Esophagus muscularis mucosa (tissue), 4 donors: Measurements from ENCODE around the gene OSBPL2. TPM values are rescaled to one million over a fixed set of nuclear protein-coding genes. Genes with fewer than 3 reads are reported as not detected.

Experiments
- DNase-seq: peaks from one replicate; pipeline ENCODE4 v3.0.0-alpha.2; 2017; ENCODE audit errors: extremely low spot score
- H3K27ac ChIP-seq, 4 donors: fragments of 200-600 bp; sonication (generic); replicated peaks in 1 of 4; 1 replicate in 3 of 4; 2 replicates in 1 of 4; pipeline ENCODE4 v1.5.1; 2016 to 2019; ENCODE audit warnings: mild to moderate bottlenecking in 1 of 4
- H3K27me3 ChIP-seq, 4 donors: fragments of 200-600 bp; sonication (generic); one replicate each; pipeline versions ENCODE4 v1.5.1 to v1.6.0; 2016 to 2019
- H3K36me3 ChIP-seq, 4 donors: fragments of 200-600 bp; sonication (generic); one replicate each; pipeline ENCODE4 v1.5.1; 2016 to 2019
- H3K4me1 ChIP-seq, 4 donors: fragments of 200-600 bp; sonication (generic); one replicate each; pipeline ENCODE4 v1.5.1; 2016 to 2019
- H3K4me3 ChIP-seq, 4 donors: fragments of 200-600 bp; sonication (generic); 1 replicate in 2 of 4; 2 replicates in 2 of 4; pipeline ENCODE4 v1.5.1; 2016 to 2019; ENCODE audit warnings: mild to moderate bottlenecking in 4 of 4, moderate library complexity in 1 of 4
- H3K9me3 ChIP-seq, 4 donors: fragments of 200-600 bp; sonication (generic); 1 replicate in 3 of 4; 2 replicates in 1 of 4; pipeline ENCODE4 v1.5.1; 2016 to 2019
- EP300 ChIP-seq: sonication (generic); formaldehyde crosslinking; IDR thresholded peaks from one replicate; pipeline ENCODE4 v1.6.1; 2017; ENCODE audit warnings: antibody characterized with exemption
- POLR2A ChIP-seq: fragments of 450-650 bp; IDR thresholded peaks from one replicate; pipeline ENCODE4 v1.6.1; 2017; ENCODE audit warnings: antibody characterized with exemption, moderate library complexity, mild to moderate bottlenecking, low read depth
- POLR2AphosphoS5 ChIP-seq, 2 donors: sonication (generic); formaldehyde crosslinking; IDR thresholded peaks; one replicate each; pipeline ENCODE4 v1.6.1; 2017; ENCODE audit warnings: antibody characterized with exemption in 2 of 2
- WGBS: methylation state at CpG from one replicate; pipeline ENCODE4 v1.1.5; 2018; 5-methylcytosine and 5-hydroxymethylcytosine counted together
- intact Hi-C: fragments of 100-400 bp; cut with DNase I; formaldehyde crosslinking; loops from one replicate; pipeline ENCODE4 v1.15.1; 2023
- total RNA-seq, 4 donors: library from RNA; depleted of rRNA; stranded (reverse); fragments of >200 nt; gene quantifications; one replicate each; pipeline versions ENCODE4 v1.1.0 to v1.2.1, GENCODE V29; 2016
- TF ChIP-seq, protein P1 (sequence below), 3 experiments: fragments of 200-600 bp in 2 of 3; fragments of 450-650 bp in 1 of 3; sonication (generic) in 2 of 3; IDR thresholded peaks; one replicate each; pipeline ENCODE4 v1.5.1; 2017 to 2019; ENCODE audit warnings: antibody characterized with exemption in 3 of 3, mild to moderate bottlenecking in 2 of 3, moderate library complexity in 1 of 3

OSBPL2 gene
- total RNA-seq, 4 donors from 2014 or later = 34.5 to 52.7 (median 44.2) TPM

- no peak for DNase-seq
- WGBS = 83% methylated on average over 27 of the region's 29 CpGs
- no peak overlapping the region for H3K27ac ChIP-seq
- H3K4me3 ChIP-seq = no peak overlapping the region
- intact Hi-C loops = no loop called here
- H3K9me3 ChIP-seq = no peaks in the 10 kb centered on the region
- H3K4me1 ChIP-seq = peaks cover 0 to 10% (median 5%) of the 10 kb centered on the region in 4 donors
- TF ChIP-seq POLR2AphosphoS5 (IDR thresholded peaks at IDR 0.05) = no peak
- no peak for TF ChIP-seq POLR2A
- TF ChIP-seq EP300 = no peak
- TF ChIP-seq, protein P1, sequence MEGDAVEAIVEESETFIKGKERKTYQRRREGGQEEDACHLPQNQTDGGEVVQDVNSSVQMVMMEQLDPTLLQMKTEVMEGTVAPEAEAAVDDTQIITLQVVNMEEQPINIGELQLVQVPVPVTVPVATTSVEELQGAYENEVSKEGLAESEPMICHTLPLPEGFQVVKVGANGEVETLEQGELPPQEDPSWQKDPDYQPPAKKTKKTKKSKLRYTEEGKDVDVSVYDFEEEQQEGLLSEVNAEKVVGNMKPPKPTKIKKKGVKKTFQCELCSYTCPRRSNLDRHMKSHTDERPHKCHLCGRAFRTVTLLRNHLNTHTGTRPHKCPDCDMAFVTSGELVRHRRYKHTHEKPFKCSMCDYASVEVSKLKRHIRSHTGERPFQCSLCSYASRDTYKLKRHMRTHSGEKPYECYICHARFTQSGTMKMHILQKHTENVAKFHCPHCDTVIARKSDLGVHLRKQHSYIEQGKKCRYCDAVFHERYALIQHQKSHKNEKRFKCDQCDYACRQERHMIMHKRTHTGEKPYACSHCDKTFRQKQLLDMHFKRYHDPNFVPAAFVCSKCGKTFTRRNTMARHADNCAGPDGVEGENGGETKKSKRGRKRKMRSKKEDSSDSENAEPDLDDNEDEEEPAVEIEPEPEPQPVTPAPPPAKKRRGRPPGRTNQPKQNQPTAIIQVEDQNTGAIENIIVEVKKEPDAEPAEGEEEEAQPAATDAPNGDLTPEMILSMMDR (IDR thresholded peaks at IDR 0.05) = no peak
- no peaks in the 10 kb centered on the region for H3K27me3 ChIP-seq
- peaks cover 13 to 54% (median 53%) of the 10 kb centered on the region in 4 donors for H3K36me3 ChIP-seq
Measured at GRCh38 chr20:62297449-62298227, 59.3 kb downstream of the OSBPL2 start.

- no peak overlapping the region for H3K27ac ChIP-seq
- no peaks in the 10 kb centered on the region for H3K27me3 ChIP-seq
- no peaks in the 10 kb centered on the region for H3K9me3 ChIP-seq
- TF ChIP-seq EP300 = no peak
- no peak for TF ChIP-seq POLR2A
- no peak for TF ChIP-seq POLR2AphosphoS5 (IDR thresholded peaks at IDR 0.05)
- TF ChIP-seq, protein P1 (IDR thresholded peaks at IDR 0.05) = no peak
- peaks cover 13 to 47% (median 43%) of the 10 kb centered on the region in 4 donors for H3K36me3 ChIP-seq
- intact Hi-C loops = no loop called here
- no peak overlapping the region for H3K4me3 ChIP-seq
- H3K4me1 ChIP-seq = peaks cover 3 to 16% (median 9%) of the 10 kb centered on the region in 4 donors
- DNase-seq = no peak
- 92% methylated on average over 21 of the region's 33 CpGs for WGBS
Measured at GRCh38 chr20:62298577-62299249, 60.4 kb downstream of the OSBPL2 start.

GRCh38 chr20:62299666-62300236 is 61.4 kb downstream of the OSBPL2 start:
- Histone ChIP-seq H3K4me3 (no peak overlapping the region), H3K27ac (no peak overlapping the region), H3K9me3 (no peaks in the 10 kb centered on the region), H3K27me3 (no peaks in the 10 kb centered on the region), H3K36me3 (peaks cover 10 to 46% (median 41%) of the 10 kb centered on the region in 4 donors), H3K4me1 (peaks cover 13 to 26% (median 20%) of the 10 kb centered on the region in 4 donors)
- TF ChIP-seq POLR2A = no peak
- no peak for TF ChIP-seq EP300
- no peak for TF ChIP-seq POLR2AphosphoS5 (IDR thresholded peaks at IDR 0.05)
- TF ChIP-seq, protein P1 (IDR thresholded peaks at IDR 0.05) = no peak
- intact Hi-C loops = loop anchor here (2.0 kb wide), 1 partner anchor 85 kb away; no protein-coding TSS in a partner anchor
- DNase-seq = no peak
- 76% methylated on average over 4 of the region's 12 CpGs for WGBS

DNA sequence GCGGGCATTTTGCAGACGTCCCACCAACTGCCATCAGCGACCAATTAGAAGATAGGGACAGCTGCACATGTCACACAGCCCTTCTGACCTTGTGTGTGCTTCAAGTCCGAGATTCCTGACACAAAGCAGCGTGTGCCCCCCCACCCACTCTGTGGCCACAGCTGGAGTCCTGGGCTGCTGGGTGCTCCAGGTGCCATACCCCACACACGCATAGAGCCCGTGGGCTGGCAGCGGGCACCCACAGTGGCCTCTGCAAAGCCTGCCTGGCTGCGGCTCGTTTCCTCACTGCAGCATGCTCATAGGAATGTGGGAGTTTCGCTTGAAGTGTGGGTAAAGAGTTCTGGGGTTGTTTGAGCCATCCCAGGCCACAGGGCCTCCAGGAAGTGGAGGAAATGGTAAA is 62.0 kb downstream of the OSBPL2 start:
- Histone ChIP-seq H3K9me3 (no peaks in the 10 kb centered on the region), H3K36me3 (peaks cover 7 to 47% (median 41%) of the 10 kb centered on the region in 4 donors), H3K4me1 (peaks cover 19 to 32% (median 25%) of the 10 kb centered on the region in 4 donors), H3K27ac (no peak overlapping the region), H3K4me3 (no peak overlapping the region), H3K27me3 (no peaks in the 10 kb centered on the region)
- 80% methylated on average over 8 of the region's 11 CpGs for WGBS
- intact Hi-C loops = loop anchor here (2.0 kb wide), 1 partner anchor 84 kb away; no protein-coding TSS in a partner anchor
- no peak for DNase-seq
- TF ChIP-seq, protein P1 (IDR thresholded peaks at IDR 0.05) = no peak
- no peak for TF ChIP-seq POLR2A
- no peak for TF ChIP-seq EP300
- TF ChIP-seq POLR2AphosphoS5 (IDR thresholded peaks at IDR 0.05) = no peak
